ENCODE results near the gene PPP2R3A. TPM values are rescaled to one million over a fixed set of nuclear protein-coding genes. Genes with fewer than 3 reads are reported as not detected.
A peak's percentile ranks its signal among the peaks of the same experiment; 100 is the strongest.

PPP2R3A gene
- total and polyA plus RNA-seq, 2 donors from 2014 or later, result 16.6 to 71.9 TPM

GRCh38 chr3:136193278-136194054 lies 227.9 kb downstream of the PPP2R3A start:
- H3K4me1 ChIP-seq (ENCODE audit: control insufficient read depth in 2 of 3, insufficient read depth in 2 of 3, low read depth in 1 of 3, low read length in 3 of 3), result peaks cover 3 to 31% (median 5%) of the 10 kb centered on the region in 3 donors
- intact Hi-C loops (cut with DNase I), result no loop called here
- H3K27me3 ChIP-seq (ENCODE audit: control insufficient read depth, insufficient read depth, low read length), result no peaks in the 10 kb centered on the region
- no peak for FAIRE-seq
- H3K36me3 ChIP-seq (ENCODE audit: control insufficient read depth in 2 of 3, insufficient read depth in 3 of 3, low read length in 3 of 3), result no peaks in the 10 kb centered on the region
- H3K27ac ChIP-seq (ENCODE audit: low read depth in 2 of 2, low read length in 2 of 2), result peak overlapping the region in 1 of 2 donors; percentile 40
- peak overlapping the region; percentile 71 to 93 (median 82) for H3K9ac ChIP-seq (ENCODE audit: low read length in 3 of 3)
- no peaks in the 10 kb centered on the region for H3K9me3 ChIP-seq (ENCODE audit: control insufficient read depth in 2 of 3, insufficient read depth in 1 of 3, low read length in 3 of 3)
- DNase-seq, result peak in 2 of 5 donors; percentile 53 to 55
- no peak for TF ChIP-seq CTCF (IDR thresholded peaks at IDR 0.05; ENCODE audit: borderline replicate concordance, extremely low read depth, insufficient read depth)
- H3K4me3 ChIP-seq (ENCODE audit: low read length in 3 of 3), result peak overlapping the region; percentile 83 to 97 (median 89)

- FAIRE-seq, result no peak
- peak in 4 of 5 donors; percentile 51 to 68 (median 63) for DNase-seq
- intact Hi-C loops (cut with DNase I), result no loop called here
- Histone ChIP-seq H3K27ac (ENCODE audit: low read depth in 2 of 2, low read length in 2 of 2) (peak overlapping the region; percentile 98 to 100), H3K36me3 (ENCODE audit: control insufficient read depth in 2 of 3, insufficient read depth in 3 of 3, low read length in 3 of 3) (no peaks in the 10 kb centered on the region), H3K4me1 (ENCODE audit: control insufficient read depth in 2 of 3, insufficient read depth in 2 of 3, low read depth in 1 of 3, low read length in 3 of 3) (peaks cover 3 to 26% (median 5%) of the 10 kb centered on the region in 3 donors), H3K4me3 (ENCODE audit: low read length in 3 of 3) (peak overlapping the region; percentile 83 to 97 (median 89)), H3K27me3 (ENCODE audit: control insufficient read depth, insufficient read depth, low read length) (no peaks in the 10 kb centered on the region), H3K9me3 (ENCODE audit: control insufficient read depth in 2 of 3, insufficient read depth in 1 of 3, low read length in 3 of 3) (no peaks in the 10 kb centered on the region), H3K9ac (ENCODE audit: low read length in 3 of 3) (peak overlapping the region; percentile 71 to 93 (median 82))
- peak; percentile 4 for TF ChIP-seq CTCF (IDR thresholded peaks at IDR 0.05; ENCODE audit: borderline replicate concordance, extremely low read depth, insufficient read depth)
Observed at GRCh38 chr3:136194409-136195257, 229.1 kb downstream of the PPP2R3A start.

GRCh38 chr3:136195258-136196063 lies 229.9 kb downstream of the PPP2R3A start:
- DNase-seq, result peak; percentile 61 to 95 (median 83)
- Histone ChIP-seq H3K27ac (ENCODE audit: low read depth in 2 of 2, low read length in 2 of 2) (peak overlapping the region; percentile 98 to 100), H3K4me1 (ENCODE audit: control insufficient read depth in 2 of 3, insufficient read depth in 2 of 3, low read depth in 1 of 3, low read length in 3 of 3) (peaks cover 3 to 23% (median 5%) of the 10 kb centered on the region in 3 donors), H3K27me3 (ENCODE audit: control insufficient read depth, insufficient read depth, low read length) (no peaks in the 10 kb centered on the region), H3K9me3 (ENCODE audit: control insufficient read depth in 2 of 3, insufficient read depth in 1 of 3, low read length in 3 of 3) (no peaks in the 10 kb centered on the region), H3K9ac (ENCODE audit: low read length in 3 of 3) (peak overlapping the region; percentile 71 to 93 (median 82)), H3K36me3 (ENCODE audit: control insufficient read depth in 2 of 3, insufficient read depth in 3 of 3, low read length in 3 of 3) (no peaks in the 10 kb centered on the region), H3K4me3 (ENCODE audit: low read length in 3 of 3) (peak overlapping the region; percentile 83 to 97 (median 89))
- FAIRE-seq, result no peak
- intact Hi-C loops (cut with DNase I), result no loop called here
- no peak for TF ChIP-seq CTCF (IDR thresholded peaks at IDR 0.05; ENCODE audit: borderline replicate concordance, extremely low read depth, insufficient read depth)

Measured in kidney (tissue), 14 donors.